IPS DF 19.7 (cell line): ENCODE measurements around the gene C4orf46.
"Not testable (repeated sequence)": the region's sequence is repeated elsewhere in the genome, so short reads cannot be mapped to it uniquely, and the experiment has no call there.

ENCODE experiments used
- DNase-seq: peaks from one replicate; pipeline ENCODE4 v3.0.0-alpha.2; 2013; ENCODE audit warnings: low read depth, low spot score

Gene C4orf46

GRCh38 chr4:158671665-158671914, at the start of gene C4orf46:
Gene C4orf46 (minus strand): TSS chr4:158671887. CDS start chr4:158671801, 86 bp downstream.
- no peak for DNase-seq

- DNase-seq: no peak
These were observed 44.1 kb upstream of the C4orf46 start for GRCh38 chr4:158715802-158716201.

GRCh38 chr4:158714937-158715336, 43.2 kb upstream of the C4orf46 start:
- no peak for DNase-seq

- DNase-seq: not testable (repeated sequence)
These were observed 40.9 kb upstream of the C4orf46 start for GRCh38 chr4:158712622-158713021.

DNA sequence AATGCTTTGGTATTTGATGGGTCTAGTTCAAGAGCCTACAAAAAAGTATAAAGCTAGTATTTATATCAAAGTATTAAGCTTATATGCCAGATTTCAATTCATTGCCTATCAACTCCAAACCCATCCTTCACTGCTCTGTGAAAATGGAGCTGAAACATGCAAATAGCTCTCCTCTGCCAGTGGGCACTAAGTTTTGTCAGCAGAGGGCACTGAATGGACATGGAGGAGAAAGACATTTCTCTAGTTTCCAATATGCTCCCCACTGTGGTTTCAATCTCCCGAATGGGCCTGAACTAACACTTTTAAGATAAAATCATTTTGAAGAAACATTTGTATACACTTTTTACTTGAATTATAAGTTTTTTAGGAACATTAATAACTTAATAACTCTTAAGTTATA, 39.1 kb upstream of the C4orf46 start:
- DNase-seq: no peak

DNA sequence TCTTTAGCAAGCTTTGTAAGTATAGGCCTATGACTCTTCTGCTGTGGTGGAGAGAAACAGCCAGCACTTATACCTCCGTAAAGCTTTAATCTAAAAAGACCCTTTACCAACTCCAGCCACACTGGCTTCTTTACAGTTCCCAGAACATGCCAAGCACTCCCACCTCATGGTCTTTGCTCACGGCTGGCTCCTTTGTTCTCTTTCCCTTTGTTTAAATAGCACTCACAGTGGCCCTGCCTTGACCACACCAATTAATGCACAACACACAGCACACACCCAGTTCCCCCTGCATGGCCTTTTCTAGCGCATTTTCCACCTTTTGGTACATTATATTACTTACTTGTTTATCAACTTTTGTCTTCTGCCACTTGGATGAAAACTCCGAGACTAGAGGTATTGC, 32.6 kb upstream of the C4orf46 start:
- DNase-seq: no peak

- DNase-seq: peak; percentile 5
These were observed 17.1 kb upstream of the C4orf46 start for GRCh38 chr4:158688813-158689212.

- DNase-seq: no peak
These were observed 10.4 kb upstream of the C4orf46 start for GRCh38 chr4:158682066-158682465.

GRCh38 chr4:158681629-158682028, 9.9 kb upstream of the C4orf46 start:
- DNase-seq: no peak

- no peak for DNase-seq
These were observed 7.1 kb upstream of the C4orf46 start for GRCh38 chr4:158678767-158679166.

GRCh38 chr4:158676076-158676475, 4.4 kb upstream of the C4orf46 start:
- DNase-seq: no peak

- no peak for DNase-seq
These were observed 1.9 kb upstream of the C4orf46 start for GRCh38 chr4:158673633-158674032.

DNA sequence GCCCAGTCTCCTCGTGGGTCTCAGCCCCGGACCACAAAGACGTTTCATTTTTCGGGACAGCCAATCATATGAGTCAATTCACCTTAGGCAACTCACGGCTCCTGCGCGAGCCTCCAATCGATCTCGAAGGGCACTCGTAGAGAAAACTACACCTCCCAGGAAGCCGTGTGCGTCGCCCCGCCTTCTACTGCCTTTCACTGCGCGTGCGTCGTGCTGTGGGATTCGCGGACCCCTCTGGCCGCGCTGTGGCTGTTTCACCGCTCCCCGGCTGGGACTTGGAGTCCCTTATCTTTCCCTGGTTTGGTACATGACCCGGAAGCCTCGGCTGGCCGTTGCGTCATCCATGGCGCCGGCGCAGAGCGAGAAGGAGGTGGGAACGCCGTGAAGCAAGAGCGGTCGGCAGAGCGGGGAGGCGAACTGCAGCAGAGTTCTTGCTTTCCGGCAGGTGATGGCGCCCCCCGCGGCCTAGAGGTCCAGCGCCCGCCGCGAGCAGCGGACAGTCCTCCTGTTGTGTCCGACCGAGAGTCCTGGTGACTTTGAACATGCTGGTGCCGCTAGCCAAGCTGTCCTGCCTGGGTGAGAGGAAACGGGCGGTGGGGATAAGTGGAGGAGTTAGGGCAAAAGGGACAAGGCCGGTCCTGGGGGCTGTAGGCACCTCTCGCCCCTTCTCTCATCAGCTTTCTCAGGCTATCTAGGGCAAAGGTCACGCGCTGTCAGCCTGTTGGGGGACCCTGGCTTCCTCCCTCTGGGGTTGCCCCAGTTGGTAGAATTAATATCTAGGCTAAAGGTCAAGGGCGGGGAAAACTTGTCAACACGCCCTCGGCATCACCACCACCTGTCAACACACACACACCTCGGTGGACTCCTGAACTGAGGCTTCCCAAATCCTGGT, 474 bp upstream of the C4orf46 start, which contains the start of gene ETFDH:
Gene ETFDH, plus strand, starts transcription at position 382 of the 892 bp plus-strand sequence. Its CDS starts 161 bp downstream, at position 543.
- peak; percentile 97 for DNase-seq

GRCh38 chr4:158670975-158671664, 567 bp downstream of the C4orf46 start:
- DNase-seq: no peak

DNA sequence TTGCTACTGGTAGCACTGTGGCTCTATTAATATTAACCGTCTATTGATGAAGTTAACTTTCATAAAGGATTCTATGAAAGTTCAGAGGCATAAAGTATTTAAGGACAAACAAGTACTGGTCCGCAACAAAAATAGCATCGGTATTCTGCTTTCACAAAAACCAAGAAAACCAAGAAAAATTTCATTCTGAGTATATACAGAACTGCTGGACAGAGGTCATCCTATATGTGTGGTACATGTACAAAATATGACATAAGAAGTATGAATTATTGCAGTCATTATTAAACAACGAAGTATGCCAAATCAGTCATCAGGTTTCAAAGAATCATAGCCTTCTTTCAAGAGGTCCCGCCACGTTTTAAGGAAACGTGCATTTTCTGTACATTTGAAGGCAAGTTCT, 2.4 kb downstream of the C4orf46 start:
- no peak for DNase-seq

DNA sequence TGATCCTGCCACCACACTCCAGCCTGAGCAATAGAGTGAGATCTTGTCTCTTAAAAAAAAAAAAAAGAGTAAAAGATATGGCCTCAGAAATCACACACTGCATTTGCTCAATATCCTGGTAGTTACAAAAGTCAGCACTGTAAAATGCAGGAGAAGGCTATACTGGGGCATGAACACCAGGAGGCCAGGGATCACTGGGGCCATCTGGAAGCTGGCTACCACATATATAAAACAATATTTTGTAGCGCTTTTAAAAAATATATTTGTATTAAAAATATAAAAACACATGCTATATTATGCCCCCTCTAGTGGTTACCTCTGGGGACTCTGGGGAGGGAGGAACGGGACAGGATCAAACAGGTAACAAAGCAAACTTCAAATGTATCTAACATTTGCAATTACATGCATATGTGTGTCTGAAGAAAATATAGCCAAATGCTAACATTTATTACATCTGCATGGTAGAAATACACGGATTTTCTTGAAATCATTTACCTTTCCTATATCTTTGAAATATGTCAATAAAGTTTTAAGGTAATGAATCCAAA, 4.0 kb downstream of the C4orf46 start:
- DNase-seq: no peak

- DNase-seq: no peak
These were observed 4.8 kb downstream of the C4orf46 start for GRCh38 chr4:158666892-158667291.

DNA sequence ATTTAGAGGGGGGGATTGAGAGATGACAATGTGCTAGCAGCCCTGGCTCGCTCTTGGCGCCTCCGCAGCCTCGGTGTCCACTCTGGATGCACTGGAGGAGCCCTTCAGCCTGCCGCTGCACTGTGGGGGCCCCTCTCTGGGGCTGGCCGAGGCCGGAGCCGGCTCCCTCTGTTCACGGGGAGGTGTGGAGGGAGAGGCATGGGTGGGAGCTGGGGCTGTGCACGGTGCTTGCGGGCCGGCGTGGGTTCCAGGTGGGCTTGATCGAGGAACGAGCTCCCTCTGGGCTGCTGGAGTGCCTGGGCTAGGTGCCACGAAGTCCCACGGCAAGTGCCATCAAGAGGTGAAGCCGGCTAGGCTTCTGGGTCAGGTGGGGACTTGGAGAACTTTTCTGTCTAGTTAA, 6.9 kb downstream of the C4orf46 start:
- no peak for DNase-seq

DNA sequence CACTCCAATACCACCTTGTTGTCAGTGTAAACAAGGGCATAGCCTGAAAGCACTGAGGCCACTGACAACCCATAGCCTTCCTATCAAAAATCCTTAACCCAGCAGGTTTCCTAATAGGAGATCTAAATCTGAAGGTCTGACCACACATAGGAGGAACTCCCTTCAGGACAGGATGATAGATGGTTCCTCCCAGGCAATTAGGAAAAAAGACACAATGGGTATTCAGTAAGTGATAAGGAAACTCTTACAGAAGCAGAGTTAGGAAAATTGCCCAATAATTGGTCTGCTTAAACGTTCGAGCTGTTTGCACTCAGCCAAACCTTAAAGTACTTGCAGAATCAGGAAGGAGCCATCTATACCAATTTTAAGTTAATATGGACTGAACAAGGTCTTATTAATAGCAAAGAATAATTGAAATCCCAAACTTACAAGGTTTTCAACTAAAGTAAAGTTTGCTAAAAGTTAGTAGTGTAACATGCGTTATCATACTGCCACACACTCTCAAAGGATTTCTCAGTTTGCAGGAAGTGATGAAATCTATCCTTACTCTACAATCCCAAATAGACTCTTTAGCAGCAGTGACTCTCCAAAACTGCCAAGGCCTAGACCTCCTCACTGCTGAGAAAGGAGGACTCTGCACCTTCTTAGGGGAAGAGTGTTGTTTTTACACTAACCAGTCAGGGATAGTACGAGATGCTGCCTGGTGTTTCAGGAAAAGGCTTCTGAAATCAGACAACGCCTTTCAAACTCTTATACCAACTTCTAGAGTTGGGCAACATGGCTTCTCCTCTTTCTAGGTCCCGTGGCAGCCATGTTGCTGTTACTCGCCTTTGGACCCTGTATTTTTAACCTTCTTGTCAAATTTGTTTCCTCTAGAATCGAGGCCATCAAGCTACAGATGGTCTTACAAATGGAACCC, 7.7 kb downstream of the C4orf46 start:
- DNase-seq: not testable (repeated sequence)

DNA sequence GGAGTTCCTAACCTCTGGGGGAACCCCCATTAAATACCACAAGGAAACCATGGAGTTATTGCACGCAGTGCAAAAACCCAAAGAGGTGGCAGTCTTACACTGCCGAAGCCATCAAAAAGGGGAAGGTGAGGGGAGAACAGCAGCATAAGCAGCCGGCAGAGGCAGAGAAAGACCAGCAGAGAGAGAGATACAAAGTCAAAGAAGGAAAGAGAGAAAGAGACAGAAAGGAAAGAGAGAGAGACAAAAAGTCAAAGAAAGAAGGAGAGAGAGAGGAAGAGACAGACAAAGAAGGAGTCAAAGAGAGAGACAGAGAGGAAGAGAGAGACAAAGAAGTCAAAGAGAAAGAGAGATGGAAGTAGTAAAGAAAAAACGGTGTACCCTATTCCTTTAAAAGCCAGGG, 8.4 kb downstream of the C4orf46 start:
- not testable (repeated sequence) for DNase-seq

DNA sequence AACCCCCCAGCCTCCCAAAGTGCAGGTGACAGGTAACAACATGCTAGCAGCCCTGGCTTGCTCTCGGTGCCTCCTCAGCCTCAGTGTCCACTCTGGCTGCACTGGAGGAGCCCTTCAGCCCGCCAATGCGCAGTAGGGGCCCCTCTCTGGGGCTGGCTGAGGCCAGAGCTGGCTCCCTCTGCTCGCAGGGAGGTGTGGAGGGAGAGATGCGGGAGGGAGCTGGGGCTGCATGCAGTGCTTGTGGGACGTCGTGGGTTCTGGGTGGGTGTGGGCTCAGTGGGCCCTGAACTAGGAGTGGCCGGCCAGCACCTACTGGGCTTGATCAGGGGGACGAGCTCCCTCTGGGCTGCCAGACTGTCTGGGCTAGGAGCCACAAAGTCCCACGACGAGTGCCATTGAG, 14.4 kb downstream of the C4orf46 start:
- DNase-seq: no peak

GRCh38 chr4:158656439-158656838, 15.2 kb downstream of the C4orf46 start:
- no peak for DNase-seq
